Measurements from ENCODE around the gene LRP8. TPM values are rescaled to one million over a fixed set of nuclear protein-coding genes. Genes with fewer than 3 reads are reported as not detected.

Gene LRP8
- polyA plus RNA-seq, 1 donor (not counting 4 experiments of a cell fraction or from before 2014, with no cell fraction given): 31.0 TPM

DNA sequence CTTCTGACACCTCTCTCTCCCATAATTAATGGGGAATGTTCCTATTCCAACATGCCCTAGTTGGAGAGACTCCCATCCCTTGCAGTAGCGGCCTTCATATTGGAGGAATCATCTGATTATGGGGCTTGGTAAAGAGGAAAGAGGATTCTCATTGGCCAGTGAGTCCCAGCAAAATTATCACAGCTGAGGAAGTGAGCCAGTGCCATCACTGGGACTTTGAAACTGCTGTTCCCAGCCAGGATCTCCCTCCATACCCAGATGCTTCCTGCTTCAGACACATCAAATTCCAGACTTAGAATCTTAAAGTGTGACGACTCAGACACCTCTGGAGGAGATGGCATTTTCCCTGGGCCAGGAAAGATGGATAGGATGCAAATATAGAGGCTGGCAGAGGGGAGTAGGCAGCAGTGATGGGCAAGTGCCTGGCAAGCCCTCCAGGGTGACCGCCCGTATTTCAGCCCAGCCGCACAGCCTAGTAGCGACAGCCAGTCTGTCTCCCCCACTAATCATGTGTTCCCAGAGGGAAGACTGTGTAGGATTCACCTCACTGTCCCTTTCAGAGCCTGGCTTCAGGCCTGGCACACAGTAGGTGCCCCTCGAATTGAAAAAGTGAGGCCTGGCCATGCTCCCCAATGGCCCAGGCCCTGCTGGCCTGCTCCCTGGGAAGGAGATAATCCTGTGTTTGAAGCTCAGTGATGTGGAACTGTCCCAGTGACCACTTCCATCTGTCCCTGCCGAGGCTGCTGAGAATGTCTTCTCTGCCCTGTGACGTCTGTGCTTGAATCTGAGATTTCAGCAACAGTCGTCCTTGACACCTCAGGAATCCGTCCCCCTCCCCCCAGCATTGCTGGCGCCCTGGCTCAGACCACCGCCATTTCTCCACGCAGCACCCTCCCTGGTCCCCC is 48.3 kb downstream of the LRP8 start:
- Histone ChIP-seq H3K4me1 (ENCODE audit: control insufficient read depth, extremely low read depth, insufficient read depth, low read length) (peaks cover 4% of the 10 kb centered on the region), H3K27me3 (ENCODE audit: control insufficient read depth, extremely low read depth, insufficient read depth, low read length) (no peaks in the 10 kb centered on the region), H3K9ac (ENCODE audit: control insufficient read depth, extremely low read depth, insufficient read depth, low read length) (no peak overlapping the region), H4K20me1 (ENCODE audit: control insufficient read depth, extremely low read depth, insufficient read depth, low read length) (no peaks in the 10 kb centered on the region), H3K9me3 (ENCODE audit: control insufficient read depth, low read depth, low read length) (no peaks in the 10 kb centered on the region), H3K4me2 (ENCODE audit: control insufficient read depth, extremely low read depth, insufficient read depth, low read depth, low read length) (no peak overlapping the region), H2AFZ (ENCODE audit: control insufficient read depth, low read length) (no peak overlapping the region), H3K36me3 (ENCODE audit: control insufficient read depth in 2 of 2, extremely low read depth in 1 of 2, insufficient read depth in 2 of 2, low read length in 2 of 2) (peaks cover 11 to 25% of the 10 kb centered on the region in 2 experiments), H3K4me3 (ENCODE audit: control insufficient read depth in 2 of 3, extremely low read depth in 1 of 3, insufficient read depth in 2 of 3, low read depth in 1 of 3, low read length in 3 of 3) (no peak overlapping the region), H3K79me2 (ENCODE audit: control insufficient read depth, insufficient read depth, low read length) (no peaks in the 10 kb centered on the region), H3K9me1 (ENCODE audit: control insufficient read depth, extremely low read depth, insufficient read depth, low read length) (no peaks in the 10 kb centered on the region), H3K27ac (ENCODE audit: control insufficient read depth, insufficient read depth, low read length) (no peak overlapping the region)
- dilution Hi-C loops (cut with MboI; ENCODE audit: extremely low pct_ligation_motif_present, low sequenced_read_pairs): no loop called here
- DNase-seq (ENCODE audit: low read depth, low spot score) (no peak), FAIRE-seq (no peak)
- TF ChIP-seq, protein P1, sequence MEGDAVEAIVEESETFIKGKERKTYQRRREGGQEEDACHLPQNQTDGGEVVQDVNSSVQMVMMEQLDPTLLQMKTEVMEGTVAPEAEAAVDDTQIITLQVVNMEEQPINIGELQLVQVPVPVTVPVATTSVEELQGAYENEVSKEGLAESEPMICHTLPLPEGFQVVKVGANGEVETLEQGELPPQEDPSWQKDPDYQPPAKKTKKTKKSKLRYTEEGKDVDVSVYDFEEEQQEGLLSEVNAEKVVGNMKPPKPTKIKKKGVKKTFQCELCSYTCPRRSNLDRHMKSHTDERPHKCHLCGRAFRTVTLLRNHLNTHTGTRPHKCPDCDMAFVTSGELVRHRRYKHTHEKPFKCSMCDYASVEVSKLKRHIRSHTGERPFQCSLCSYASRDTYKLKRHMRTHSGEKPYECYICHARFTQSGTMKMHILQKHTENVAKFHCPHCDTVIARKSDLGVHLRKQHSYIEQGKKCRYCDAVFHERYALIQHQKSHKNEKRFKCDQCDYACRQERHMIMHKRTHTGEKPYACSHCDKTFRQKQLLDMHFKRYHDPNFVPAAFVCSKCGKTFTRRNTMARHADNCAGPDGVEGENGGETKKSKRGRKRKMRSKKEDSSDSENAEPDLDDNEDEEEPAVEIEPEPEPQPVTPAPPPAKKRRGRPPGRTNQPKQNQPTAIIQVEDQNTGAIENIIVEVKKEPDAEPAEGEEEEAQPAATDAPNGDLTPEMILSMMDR (optimal IDR thresholded peaks at IDR 0.05 in 1 of 3, IDR thresholded peaks at IDR 0.05 in 1 of 3, conservative IDR thresholded peaks at IDR 0.05 in 1 of 3; ENCODE audit: extremely low read depth in 1 of 3, insufficient read depth in 2 of 3, low read length in 3 of 3): no peak
- TF ChIP-seq EZH2 (IDR thresholded peaks at IDR 0.05; ENCODE audit: low read length): no peak

DNA sequence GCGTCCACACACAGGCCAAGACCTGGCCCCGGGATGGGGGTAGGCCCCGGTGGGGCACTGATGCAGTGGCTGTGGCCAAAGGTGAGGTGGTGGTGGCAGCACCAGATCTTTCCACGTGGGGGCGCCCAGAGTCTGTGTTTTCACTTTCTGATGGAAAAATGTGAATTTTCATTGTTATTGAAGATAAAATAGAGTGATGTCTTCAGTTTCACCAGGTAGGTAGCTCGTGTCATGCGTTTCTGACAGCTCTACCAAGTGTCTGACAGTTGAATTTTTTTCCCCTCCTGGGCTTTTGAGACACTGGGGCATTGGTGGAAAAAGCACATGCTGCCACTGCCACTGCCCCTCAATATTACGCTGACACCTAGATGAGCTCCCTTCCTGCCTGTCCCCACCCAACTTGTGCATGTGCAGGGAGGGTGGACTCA is 49.6 kb downstream of the LRP8 start:
- FAIRE-seq (no peak), DNase-seq (ENCODE audit: low read depth, low spot score) (no peak)
- dilution Hi-C loops (cut with MboI; ENCODE audit: extremely low pct_ligation_motif_present, low sequenced_read_pairs): no loop called here

More for the DNA sequence above, 49.6 kb downstream of the LRP8 start:
- no peak overlapping the region for H3K9ac ChIP-seq (ENCODE audit: control insufficient read depth, extremely low read depth, insufficient read depth, low read length)
- no peaks in the 10 kb centered on the region for H3K27me3 ChIP-seq (ENCODE audit: control insufficient read depth, extremely low read depth, insufficient read depth, low read length)
- H4K20me1 ChIP-seq (ENCODE audit: control insufficient read depth, extremely low read depth, insufficient read depth, low read length): no peaks in the 10 kb centered on the region
- H3K4me2 ChIP-seq (ENCODE audit: control insufficient read depth, extremely low read depth, insufficient read depth, low read depth, low read length): no peak overlapping the region
- H3K9me1 ChIP-seq (ENCODE audit: control insufficient read depth, extremely low read depth, insufficient read depth, low read length): peaks cover 3% of the 10 kb centered on the region
- peaks cover 11 to 22% of the 10 kb centered on the region in 2 experiments for H3K36me3 ChIP-seq (ENCODE audit: control insufficient read depth in 2 of 2, extremely low read depth in 1 of 2, insufficient read depth in 2 of 2, low read length in 2 of 2)
- H2AFZ ChIP-seq (ENCODE audit: control insufficient read depth, low read length): no peak overlapping the region
- no peaks in the 10 kb centered on the region for H3K79me2 ChIP-seq (ENCODE audit: control insufficient read depth, insufficient read depth, low read length)
- TF ChIP-seq, protein P1 (optimal IDR thresholded peaks at IDR 0.05 in 1 of 3, IDR thresholded peaks at IDR 0.05 in 1 of 3, conservative IDR thresholded peaks at IDR 0.05 in 1 of 3; ENCODE audit: extremely low read depth in 1 of 3, insufficient read depth in 2 of 3, low read length in 3 of 3): peak; percentile 72 to 87 (median 77)
- TF ChIP-seq EZH2 (IDR thresholded peaks at IDR 0.05; ENCODE audit: low read length): no peak
- peaks cover 17% of the 10 kb centered on the region for H3K4me1 ChIP-seq (ENCODE audit: control insufficient read depth, extremely low read depth, insufficient read depth, low read length)
- H3K27ac ChIP-seq (ENCODE audit: control insufficient read depth, insufficient read depth, low read length): no peak overlapping the region
- no peaks in the 10 kb centered on the region for H3K9me3 ChIP-seq (ENCODE audit: control insufficient read depth, low read depth, low read length)
- H3K4me3 ChIP-seq (ENCODE audit: control insufficient read depth in 2 of 3, extremely low read depth in 1 of 3, insufficient read depth in 2 of 3, low read depth in 1 of 3, low read length in 3 of 3): no peak overlapping the region
